Vagina (tissue), 2 donors: ENCODE measurements around the gene GATAD2A. TPM values are rescaled to one million over a fixed set of nuclear protein-coding genes. Genes with fewer than 3 reads are reported as not detected.
"Not testable (repeated sequence)": the region's sequence is repeated elsewhere in the genome, so short reads cannot be mapped to it uniquely, and the experiment has no call there.

Experiments
- DNase-seq, 2 donors: peaks; one replicate each; pipeline ENCODE4 v3.0.0-alpha.2; 2017; ENCODE audit errors: extremely low spot score in 2 of 2
- H3K27ac ChIP-seq: fragments of 200-600 bp; sonication (generic); one replicate; pipeline ENCODE4 v1.5.1; 2019
- H3K27me3 ChIP-seq: fragments of 200-600 bp; sonication (generic); one replicate; pipeline ENCODE4 v1.5.1; 2019
- H3K36me3 ChIP-seq, 2 donors: fragments of 200-600 bp; sonication (generic); one replicate each; pipeline ENCODE4 v1.5.1; 2017 to 2019
- H3K4me1 ChIP-seq: fragments of 200-600 bp; sonication (generic); one replicate; pipeline ENCODE4 v1.5.1; 2019
- H3K4me3 ChIP-seq, 2 donors: fragments of 200-600 bp; sonication (generic); 1 replicate in 1 of 2; 2 replicates in 1 of 2; pipeline ENCODE4 v1.5.1; 2016 to 2019
- H3K9me3 ChIP-seq: fragments of 200-600 bp; sonication (generic); one replicate; pipeline ENCODE4 v1.5.1; 2019
- CTCF ChIP-seq, 3 experiments: fragments of 450-650 bp in 2 of 3; fragments of 200-600 bp in 1 of 3; sonication (generic) in 1 of 3; IDR thresholded peaks; one replicate each; pipeline ENCODE4 v1.5.1; 2017 to 2019; ENCODE audit warnings: antibody characterized with exemption in 3 of 3, mild to moderate bottlenecking in 2 of 3, moderate library complexity in 2 of 3
- POLR2A ChIP-seq, 2 donors: fragments of 450-650 bp; IDR thresholded peaks; one replicate each; pipeline ENCODE4 v1.6.1; 2017; ENCODE audit warnings: antibody characterized with exemption in 2 of 2, mild to moderate bottlenecking in 2 of 2, moderate library complexity in 2 of 2
- POLR2AphosphoS5 ChIP-seq, 2 donors: sonication (generic); formaldehyde crosslinking; IDR thresholded peaks; one replicate each; pipeline ENCODE4 v1.9.0; 2017; ENCODE audit warnings: antibody characterized with exemption in 2 of 2, mild to moderate bottlenecking in 2 of 2, low read depth in 1 of 2; ENCODE audit not compliant: insufficient read depth in 1 of 2
- intact Hi-C: fragments of 100-400 bp; cut with DNase I; formaldehyde crosslinking; loops from one replicate; pipeline ENCODE4 v1.15.1; 2023
- total RNA-seq: library from RNA; depleted of rRNA; stranded (reverse); fragments of >200 nt; gene quantifications from one replicate; pipeline ENCODE4 v1.2.3, GENCODE V29; 2016

The GATAD2A gene
- total RNA-seq, 1 donor from 2014 or later: 49.6 TPM

DNA sequence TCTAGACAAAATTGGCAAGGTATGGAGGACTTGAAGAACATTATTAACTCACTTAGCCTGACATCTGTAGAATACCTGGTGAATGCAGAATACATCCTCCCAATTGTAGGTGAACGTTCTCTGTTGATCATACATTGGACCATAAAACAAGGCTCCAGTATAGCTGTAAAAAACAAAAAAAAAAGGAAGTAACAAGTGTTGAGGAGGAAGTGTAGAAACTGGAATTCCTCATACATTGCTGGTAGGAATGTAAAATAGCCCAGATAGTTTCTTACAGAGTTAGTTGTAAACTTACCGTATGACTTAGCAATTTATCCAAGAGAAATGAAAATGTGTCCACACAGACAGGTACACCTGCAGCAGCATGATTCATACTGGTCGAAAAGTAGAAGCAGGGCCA lies 65.1 kb downstream of the GATAD2A start:
- Histone ChIP-seq H3K27ac (no peak overlapping the region), H3K4me1 (peaks cover 19% of the 10 kb centered on the region), H3K27me3 (no peaks in the 10 kb centered on the region), H3K4me3 (no peak overlapping the region), H3K9me3 (peaks cover 10% of the 10 kb centered on the region), H3K36me3 (peaks cover 0 to 30% of the 10 kb centered on the region in 2 donors)
- DNase-seq: no peak
- intact Hi-C loops: no loop called here
- TF ChIP-seq POLR2AphosphoS5 (IDR thresholded peaks at IDR 0.05; ENCODE audit: insufficient read depth in 1 of 2, low read depth in 1 of 2): no peak
- no peak for TF ChIP-seq POLR2A (IDR thresholded peaks at IDR 0.05)
- TF ChIP-seq CTCF (IDR thresholded peaks at IDR 0.05): no peak

GRCh38 chr19:19471682-19472081 lies 66.2 kb downstream of the GATAD2A start:
- Histone ChIP-seq H3K27ac (no peak overlapping the region), H3K4me1 (peaks cover 22% of the 10 kb centered on the region), H3K9me3 (peaks cover 10% of the 10 kb centered on the region), H3K36me3 (peaks cover 0 to 19% of the 10 kb centered on the region in 2 donors), H3K4me3 (no peak overlapping the region), H3K27me3 (no peaks in the 10 kb centered on the region)
- TF ChIP-seq CTCF (IDR thresholded peaks at IDR 0.05) (no peak), POLR2AphosphoS5 (IDR thresholded peaks at IDR 0.05; ENCODE audit: insufficient read depth in 1 of 2, low read depth in 1 of 2) (no peak), POLR2A (IDR thresholded peaks at IDR 0.05) (no peak)
- no peak for DNase-seq
- intact Hi-C loops: no loop called here

DNA sequence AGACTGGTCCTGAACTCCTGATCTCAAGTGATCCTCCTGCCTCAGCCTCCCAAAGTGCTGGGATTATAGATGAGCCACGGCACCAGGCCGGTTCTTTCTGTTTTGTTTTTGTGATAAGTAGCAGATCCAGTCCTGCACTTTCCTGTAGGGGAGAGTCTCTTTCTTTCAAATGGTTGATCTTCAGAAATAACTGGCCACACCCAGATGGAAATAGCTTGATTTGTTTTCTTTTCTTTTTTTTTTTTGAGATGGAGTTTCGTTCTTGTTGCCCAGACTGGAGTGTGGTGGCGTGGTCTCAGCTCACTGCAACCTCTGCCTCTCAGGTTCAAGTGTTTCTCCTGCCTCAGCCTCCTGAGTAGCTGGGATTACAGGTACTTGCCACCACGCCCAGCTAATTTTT lies 66.6 kb downstream of the GATAD2A start:
- DNase-seq, H3K27ac ChIP-seq, H3K27me3 ChIP-seq, intact Hi-C loops, H3K4me3 ChIP-seq: not testable (repeated sequence)
- Histone ChIP-seq H3K4me1 (peaks cover 25% of the 10 kb centered on the region), H3K9me3 (peaks cover 10% of the 10 kb centered on the region), H3K36me3 (peaks cover 0 to 15% of the 10 kb centered on the region in 2 donors)

- Histone ChIP-seq H3K9me3 (no peaks in the 10 kb centered on the region), H3K27ac (no peak overlapping the region), H3K4me3 (no peak overlapping the region), H3K27me3 (no peaks in the 10 kb centered on the region), H3K36me3 (no peaks in the 10 kb centered on the region), H3K4me1 (peaks cover 34% of the 10 kb centered on the region)
- DNase-seq: no peak
- TF ChIP-seq POLR2AphosphoS5 (IDR thresholded peaks at IDR 0.05; ENCODE audit: insufficient read depth in 1 of 2, low read depth in 1 of 2) (no peak), CTCF (IDR thresholded peaks at IDR 0.05) (no peak), POLR2A (IDR thresholded peaks at IDR 0.05) (no peak)
- intact Hi-C loops: no loop called here
Observed at GRCh38 chr19:19475015-19475765, 69.7 kb downstream of the GATAD2A start.

GRCh38 chr19:19475849-19476828 lies 70.7 kb downstream of the GATAD2A start:
- H3K4me3 ChIP-seq: no peak overlapping the region
- no peak overlapping the region for H3K27ac ChIP-seq
- peaks cover 34% of the 10 kb centered on the region for H3K4me1 ChIP-seq
- no peak for DNase-seq
- no peak for TF ChIP-seq POLR2A (IDR thresholded peaks at IDR 0.05)
- no peak for TF ChIP-seq POLR2AphosphoS5 (IDR thresholded peaks at IDR 0.05; ENCODE audit: insufficient read depth in 1 of 2, low read depth in 1 of 2)
- no peak for TF ChIP-seq CTCF (IDR thresholded peaks at IDR 0.05)
- H3K36me3 ChIP-seq: no peaks in the 10 kb centered on the region
- intact Hi-C loops: no loop called here
- no peaks in the 10 kb centered on the region for H3K27me3 ChIP-seq
- no peaks in the 10 kb centered on the region for H3K9me3 ChIP-seq
